HL-60 (cell line): Measurements from ENCODE around the gene SF3B3.

Source experiments
- DNase-seq, 2 experiments: peaks; one replicate each; pipeline ENCODE4 v3.0.0-alpha.2; 2010 to 2020; ENCODE audit warnings: low read depth in 1 of 2, low spot score in 1 of 2
- H3K27ac ChIP-seq: fragments of 250-450 bp; sonication (Bioruptor Pico); replicated peaks from 2 replicates; pipeline ENCODE4 v1.5.1; 2020; ENCODE audit warnings: mild to moderate bottlenecking, moderate library complexity
- H3K27me3 ChIP-seq: fragments of 250-450 bp; sonication (Bioruptor Pico); 2 replicates; pipeline ENCODE4 v1.5.1; 2021; ENCODE audit warnings: mild to moderate bottlenecking, moderate library complexity; ENCODE audit not compliant: insufficient read depth, poor library complexity, severe bottlenecking
- H3K4me3 ChIP-seq: replicated peaks from 2 replicates; pipeline ENCODE4 v1.5.1; 2011; ENCODE audit warnings: mild to moderate bottlenecking, control low read depth, low read length; ENCODE audit not compliant: insufficient read depth
- CTCF ChIP-seq: IDR thresholded peaks from one replicate; pipeline ENCODE4 v1.5.1; 2011; ENCODE audit warnings: low read length, control low read depth, inconsistent platforms; ENCODE audit not compliant: insufficient read depth
- GABPA ChIP-seq: IDR thresholded peaks from 2 replicates; pipeline ENCODE4 v1.6.1; 2012; ENCODE audit warnings: low read depth
- POLR2AphosphoS5 ChIP-seq: IDR thresholded peaks from 2 replicates; pipeline ENCODE4 v1.6.1; 2012; ENCODE audit warnings: low read depth
- REST ChIP-seq: IDR thresholded peaks from 2 replicates; pipeline ENCODE4 v1.6.1; 2012; ENCODE audit warnings: low read depth; ENCODE audit not compliant: insufficient replicate concordance
- SPI1 ChIP-seq: IDR thresholded peaks from 2 replicates; pipeline ENCODE4 v1.6.1; 2012; ENCODE audit warnings: low read depth, mild to moderate bottlenecking, borderline replicate concordance

The SF3B3 gene

GRCh38 chr16:70480127-70481105 is 43.2 kb upstream of the SF3B3 start:
- DNase-seq, result no peak
- no peaks in the 10 kb centered on the region for H3K27me3 ChIP-seq

GRCh38 chr16:70481929-70482536 is 41.6 kb upstream of the SF3B3 start:
- TF ChIP-seq GABPA (no peak), POLR2AphosphoS5 (no peak)
- no peak overlapping the region for H3K27ac ChIP-seq
- no peak for DNase-seq
- H3K27me3 ChIP-seq, result no peaks in the 10 kb centered on the region
- no peak overlapping the region for H3K4me3 ChIP-seq

More at GRCh38 chr16:70480127-70481105, 43.2 kb upstream of the SF3B3 start:
- H3K27ac ChIP-seq, result no peak overlapping the region
- no peak overlapping the region for H3K4me3 ChIP-seq
- TF ChIP-seq SPI1 (no peak), REST (no peak)

DNA sequence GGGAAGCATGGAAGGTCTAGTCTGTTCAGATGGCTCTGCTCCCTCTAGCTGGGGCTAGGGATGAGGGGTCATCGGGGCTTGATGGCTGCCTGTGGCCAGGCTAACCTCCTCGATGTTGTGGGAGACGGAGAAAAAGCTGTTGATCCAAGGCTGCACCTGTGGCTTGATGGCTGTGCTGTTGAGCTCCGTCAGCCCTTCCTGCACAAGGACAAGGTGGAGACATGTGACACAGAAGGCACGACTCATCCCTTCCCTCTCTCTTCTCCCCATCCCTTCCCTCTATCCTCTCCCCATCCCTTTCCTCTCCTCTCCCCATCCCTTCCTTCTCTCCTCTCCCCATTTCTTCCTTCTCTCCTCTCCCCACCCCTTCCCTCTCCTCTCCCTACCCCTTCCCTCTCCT is 41.0 kb upstream of the SF3B3 start:
- no peak for DNase-seq
- TF ChIP-seq POLR2AphosphoS5, result no peak
- Histone ChIP-seq H3K4me3 (no peak overlapping the region), H3K27ac (no peak overlapping the region), H3K27me3 (no peaks in the 10 kb centered on the region)

DNA sequence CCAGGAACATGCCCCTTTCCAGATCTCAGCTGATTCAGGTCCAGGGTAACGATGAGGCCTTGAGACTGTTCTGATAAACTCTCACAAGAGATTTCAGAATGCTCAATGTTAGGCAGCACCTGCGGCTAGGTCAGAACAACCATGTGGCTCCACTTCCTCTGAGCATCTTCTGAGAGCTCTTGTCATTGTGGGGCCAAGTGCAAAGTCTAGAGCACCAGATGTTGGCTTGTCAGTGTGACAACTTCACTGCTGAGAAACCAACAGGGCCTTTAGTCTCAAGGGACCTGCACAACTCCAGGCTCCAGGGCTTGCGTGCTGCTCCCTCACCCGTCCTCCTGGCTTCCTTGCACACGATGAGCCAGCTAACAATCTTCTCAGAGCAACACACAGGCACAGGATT is 40.2 kb upstream of the SF3B3 start:
- no peak overlapping the region for H3K27ac ChIP-seq
- TF ChIP-seq POLR2AphosphoS5, result no peak
- no peaks in the 10 kb centered on the region for H3K27me3 ChIP-seq
- no peak for DNase-seq
- H3K4me3 ChIP-seq, result no peak overlapping the region

DNA sequence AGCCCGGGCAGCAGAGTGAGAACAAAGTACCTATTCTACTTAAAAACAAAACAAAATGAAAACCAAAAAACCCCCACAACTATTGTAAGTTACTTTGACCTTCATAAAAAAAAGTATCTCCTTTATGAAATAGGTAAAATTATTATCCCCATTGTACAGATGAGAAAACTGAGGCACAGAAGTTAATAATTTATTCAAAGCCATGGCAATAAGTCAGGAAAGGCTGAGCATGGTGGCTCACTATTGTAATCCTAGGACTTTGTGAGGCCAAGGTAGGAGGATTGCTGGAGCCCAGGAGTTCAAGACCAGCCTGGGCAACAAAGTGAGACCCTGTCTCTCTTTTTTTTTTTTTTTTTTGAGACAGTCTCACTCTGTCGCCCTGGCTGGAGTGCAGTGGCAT is 38.7 kb upstream of the SF3B3 start:
- no peaks in the 10 kb centered on the region for H3K27me3 ChIP-seq
- no peak overlapping the region for H3K27ac ChIP-seq
- DNase-seq, result no peak
- TF ChIP-seq SPI1, result no peak
- no peak for TF ChIP-seq REST
- TF ChIP-seq CTCF, result no peak
- no peak for TF ChIP-seq GABPA
- TF ChIP-seq POLR2AphosphoS5, result no peak
- no peak overlapping the region for H3K4me3 ChIP-seq
